Raji (cell line): ENCODE data around the gene NPRL2.

Experiments
- POLR2A ChIP-seq: IDR thresholded peaks from 2 replicates; pipeline ENCODE4 v1.6.1; 2011; ENCODE audit warnings: low read depth, low read length, control low read depth; ENCODE audit not compliant: insufficient read depth

Gene NPRL2

GRCh38 chr3:50380405-50381085 is 30.0 kb upstream of the NPRL2 start:
- no peak for TF ChIP-seq POLR2A

GRCh38 chr3:50378757-50379156 is 28.2 kb upstream of the NPRL2 start:
- no peak for TF ChIP-seq POLR2A

- no peak for TF ChIP-seq POLR2A
Measured at GRCh38 chr3:50378024-50378423, 27.4 kb upstream of the NPRL2 start.

- no peak for TF ChIP-seq POLR2A
Measured at GRCh38 chr3:50375258-50375931, 24.8 kb upstream of the NPRL2 start.

DNA sequence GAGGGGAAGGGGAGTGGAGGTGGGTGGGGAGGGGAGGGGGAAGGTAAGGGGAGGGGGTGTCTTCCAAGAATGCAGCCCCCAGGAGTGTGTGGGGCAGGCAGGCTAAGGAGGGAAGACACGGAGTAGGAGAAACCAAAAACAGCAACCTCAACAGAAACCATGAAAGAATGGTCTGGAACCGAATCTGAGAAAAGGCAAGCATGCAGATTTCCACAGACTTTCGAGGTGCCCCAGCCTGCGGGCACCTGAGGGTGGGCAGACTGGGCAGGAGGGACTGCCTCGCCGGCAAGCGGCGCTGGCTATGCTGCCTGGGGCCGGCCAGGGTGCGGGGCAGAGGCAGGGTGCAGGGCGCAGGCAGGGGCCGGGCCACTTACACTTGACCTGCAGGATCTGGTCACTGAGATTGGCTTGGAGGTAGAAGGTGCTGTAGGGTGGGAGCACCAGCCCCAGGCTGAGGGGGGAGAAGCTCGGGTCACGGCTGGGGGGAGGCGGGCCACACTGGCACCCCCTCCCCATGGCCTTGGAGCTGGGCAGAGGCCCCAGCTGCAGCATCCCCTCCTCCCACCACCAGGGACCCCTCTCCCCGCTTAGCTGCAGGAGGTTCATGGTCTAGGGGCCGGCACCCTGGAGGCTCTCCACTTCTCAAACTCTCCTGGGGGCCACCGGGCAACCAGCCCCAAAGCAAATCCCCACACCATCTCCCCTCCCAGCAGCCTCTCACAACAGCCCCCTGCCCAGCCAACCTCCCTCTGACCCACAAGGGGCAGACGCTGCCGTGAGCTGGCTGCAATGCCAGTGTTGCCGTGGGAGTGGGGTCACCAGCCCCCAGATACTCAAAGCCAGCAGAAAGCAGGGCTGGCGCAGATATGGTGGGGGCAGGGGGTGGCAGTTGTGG is 24.0 kb upstream of the NPRL2 start:
- TF ChIP-seq POLR2A: no peak

DNA sequence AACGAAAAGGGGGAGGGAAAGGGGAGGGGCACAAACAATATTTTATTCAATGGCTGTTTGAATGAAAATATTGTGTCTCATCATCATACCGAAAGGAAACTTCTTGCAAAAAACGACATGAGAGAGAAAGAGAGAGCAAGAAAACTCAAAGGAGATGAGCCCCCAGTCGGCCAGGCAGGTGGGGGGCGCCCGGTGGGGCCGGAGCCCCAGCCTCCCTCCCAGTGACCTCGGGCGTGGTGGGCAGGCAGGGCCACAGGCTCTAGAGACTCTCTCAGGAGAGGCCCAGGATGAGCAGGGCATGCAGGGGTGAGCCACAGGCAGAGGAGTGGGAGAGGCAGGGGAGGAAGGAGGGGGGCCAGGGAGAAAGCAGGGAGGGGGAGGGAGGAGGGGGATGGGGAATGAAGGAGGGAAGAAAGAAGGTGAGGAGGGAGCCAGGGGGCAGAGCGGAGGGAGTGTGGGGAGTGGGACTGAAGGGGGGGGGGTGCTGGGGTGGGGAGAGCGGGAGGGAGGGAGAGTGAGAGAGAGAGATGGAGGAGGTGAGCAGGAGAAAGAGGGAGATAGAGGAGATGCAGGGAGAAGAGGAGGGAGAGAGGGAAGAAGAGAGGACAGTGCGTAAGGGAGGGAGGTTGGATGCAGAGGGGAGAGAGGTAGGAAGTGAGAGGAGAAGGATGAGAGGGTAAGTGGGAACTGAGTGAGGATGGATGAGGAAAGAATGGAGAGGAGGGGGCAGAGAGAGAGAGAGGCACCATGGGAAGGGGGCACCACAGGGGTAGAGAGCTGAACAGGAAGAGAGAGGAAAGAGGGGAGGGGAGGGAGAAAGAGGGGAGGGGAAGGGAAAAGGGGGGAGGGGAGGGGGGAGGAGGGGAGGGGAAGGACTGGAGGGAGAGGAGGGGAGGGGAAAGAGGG is 22.8 kb upstream of the NPRL2 start:
- TF ChIP-seq POLR2A: no peak

- TF ChIP-seq POLR2A: no peak
Measured at GRCh38 chr3:50372349-50372748, 21.8 kb upstream of the NPRL2 start.

- TF ChIP-seq POLR2A: no peak
Measured at GRCh38 chr3:50371133-50371685, 20.6 kb upstream of the NPRL2 start.

GRCh38 chr3:50370594-50370993 is 20.0 kb upstream of the NPRL2 start:
- TF ChIP-seq POLR2A: no peak

DNA sequence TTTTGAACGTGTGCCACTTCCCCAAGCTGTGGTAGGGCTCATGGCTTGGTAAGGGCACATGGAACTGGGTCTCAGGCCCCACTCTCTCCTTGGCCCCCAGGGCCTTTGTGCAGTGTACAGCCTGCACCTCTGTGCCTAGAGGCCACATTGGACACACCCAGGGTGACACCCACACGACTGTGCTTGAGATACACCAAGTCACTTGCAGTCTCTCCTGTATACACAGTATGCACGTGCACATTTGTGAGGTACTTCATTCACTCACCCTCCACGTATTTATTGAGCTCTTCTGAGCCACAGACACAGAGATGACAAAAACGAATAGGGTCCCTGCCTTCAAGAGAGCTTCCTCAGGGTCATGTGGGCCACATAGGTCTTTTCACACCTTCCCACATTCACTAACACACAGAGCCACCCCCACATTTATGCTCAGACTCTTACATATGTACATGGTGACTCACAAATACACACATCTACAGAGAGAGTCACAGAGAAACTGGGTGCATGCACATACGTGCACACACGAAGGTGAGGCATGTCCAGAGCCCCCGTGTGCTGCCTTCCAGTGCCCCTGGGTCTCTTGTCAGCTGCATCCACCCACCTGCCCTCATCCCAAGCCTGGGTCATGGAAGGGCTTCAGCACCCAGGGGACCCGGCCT is 18.6 kb upstream of the NPRL2 start:
- TF ChIP-seq POLR2A: no peak

DNA sequence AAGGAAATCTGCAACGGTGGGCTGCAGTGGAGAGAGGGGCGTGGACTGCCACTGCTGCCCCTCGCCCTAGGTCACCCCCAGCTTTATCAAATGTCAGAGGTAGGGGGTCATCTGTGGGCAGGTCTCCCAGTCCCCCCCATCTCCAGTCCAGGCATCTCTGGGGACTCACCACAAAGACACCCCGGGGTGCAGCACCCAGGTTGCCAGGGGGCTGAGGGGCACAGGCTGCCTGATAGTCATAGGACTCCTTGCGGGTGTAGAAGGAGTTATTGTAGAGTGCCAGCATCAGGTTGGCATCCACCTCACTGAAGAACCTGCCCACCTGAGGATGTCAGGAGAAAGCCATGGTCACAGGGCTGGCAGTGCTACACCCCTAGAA is 15.3 kb upstream of the NPRL2 start:
- no peak for TF ChIP-seq POLR2A

DNA sequence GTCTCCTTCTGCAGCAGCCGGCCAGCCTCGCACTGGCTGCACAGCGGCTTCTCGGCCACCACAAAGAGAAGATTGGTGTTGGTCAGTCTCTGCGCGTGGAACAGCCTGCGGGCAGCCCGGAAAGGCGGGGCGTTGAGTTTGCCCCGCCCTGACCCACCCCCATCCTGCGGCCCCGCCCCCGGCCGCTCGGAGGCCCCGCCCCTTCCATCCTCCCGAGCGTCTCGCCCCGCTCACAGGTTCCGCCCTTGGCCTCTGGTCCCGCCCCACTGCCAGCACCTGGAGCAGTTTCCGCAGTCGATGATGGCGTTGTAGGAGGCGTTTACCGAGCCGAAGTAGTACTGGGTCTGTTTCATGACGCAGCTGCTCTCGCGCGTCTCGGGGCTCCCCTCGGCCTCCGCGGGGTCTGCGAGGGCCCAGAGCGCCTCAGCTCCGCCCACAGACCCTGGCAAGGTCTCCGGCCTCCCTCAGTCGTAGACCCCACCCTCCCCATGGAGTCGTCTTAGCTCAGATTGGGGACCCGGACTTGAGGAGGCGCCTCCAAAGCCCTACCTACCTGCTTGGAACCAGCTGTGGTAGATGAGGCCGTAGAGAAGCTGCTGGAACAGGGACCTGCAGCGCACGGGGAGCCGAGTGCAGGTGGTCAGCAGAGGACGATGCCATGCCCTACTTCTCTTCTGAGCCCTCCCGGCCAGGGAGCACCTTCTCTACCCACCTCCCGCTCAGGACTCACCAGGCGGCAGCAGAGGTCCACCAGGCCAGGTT is 14.7 kb upstream of the NPRL2 start:
- no peak for TF ChIP-seq POLR2A

DNA sequence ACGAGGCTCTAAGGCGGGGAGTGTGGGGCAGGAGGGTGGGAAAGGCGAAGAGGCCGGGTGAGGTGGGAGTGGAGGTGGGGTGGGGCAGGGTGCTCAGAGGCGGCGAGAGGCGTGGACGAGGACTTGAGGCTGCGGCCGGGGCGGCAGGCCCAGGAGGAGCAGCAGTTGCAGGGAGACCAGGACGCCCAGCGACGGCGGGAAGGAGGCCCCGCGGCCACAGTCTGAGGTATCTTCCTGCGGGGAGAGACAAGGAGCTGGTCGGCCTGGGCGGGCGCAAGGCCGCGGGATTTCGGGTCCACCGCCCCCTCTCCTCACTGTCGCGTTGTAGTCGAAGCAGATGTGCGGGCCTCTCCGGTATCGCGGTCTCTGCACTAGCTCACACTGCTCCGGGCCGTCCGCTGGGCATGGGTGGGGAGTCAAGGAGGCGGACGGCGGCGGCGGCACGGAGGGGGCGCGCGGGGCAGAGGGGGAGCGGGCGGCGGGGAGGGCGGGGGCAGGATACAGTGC is 14.1 kb upstream of the NPRL2 start:
- TF ChIP-seq POLR2A: no peak
